HG02642 (cell line): ENCODE data around the gene NT5DC3.
A peak's percentile ranks its signal among the peaks of the same experiment; 100 is the strongest.

Source experiments
- ATAC-seq: cut with Tn5 transposase; IDR thresholded peaks from one replicate; pipeline ENCODE4 v1.9.1; 2021; ENCODE audit warnings: mild to moderate bottlenecking; ENCODE audit not compliant: unreplicated experiment, poor library complexity

Gene NT5DC3

GRCh38 chr12:103840876-103841689 lies at the start of gene NT5DC3:
Gene NT5DC3 (minus strand): TSS chr12:103841234. CDS start chr12:103841156, 78 bp downstream.
- ATAC-seq = peak; percentile 88

GRCh38 chr12:103887738-103888137 lies 46.7 kb upstream of the NT5DC3 start:
- ATAC-seq = no peak

GRCh38 chr12:103886195-103886797 lies 45.3 kb upstream of the NT5DC3 start:
- no peak for ATAC-seq

- ATAC-seq = no peak
Observed at GRCh38 chr12:103884316-103884715, 43.3 kb upstream of the NT5DC3 start.

- no peak for ATAC-seq
Observed at GRCh38 chr12:103883908-103884307, 42.9 kb upstream of the NT5DC3 start.

- peak; percentile 37 for ATAC-seq
Observed at GRCh38 chr12:103882861-103883596, 42.0 kb upstream of the NT5DC3 start.

GRCh38 chr12:103881261-103881660 lies 40.2 kb upstream of the NT5DC3 start:
- ATAC-seq = no peak

- peak; percentile 41 for ATAC-seq
Observed at GRCh38 chr12:103880299-103881142, 39.5 kb upstream of the NT5DC3 start.

- no peak for ATAC-seq
Observed at GRCh38 chr12:103879878-103880277, 38.8 kb upstream of the NT5DC3 start.

GRCh38 chr12:103879048-103879692 lies 38.1 kb upstream of the NT5DC3 start:
- ATAC-seq = no peak

GRCh38 chr12:103877934-103878510 lies 37.0 kb upstream of the NT5DC3 start:
- ATAC-seq = peak; percentile 62

- no peak for ATAC-seq
Observed at GRCh38 chr12:103877288-103877687, 36.3 kb upstream of the NT5DC3 start.

- no peak for ATAC-seq
Observed at GRCh38 chr12:103875666-103876065, 34.6 kb upstream of the NT5DC3 start.

- ATAC-seq = no peak
Observed at GRCh38 chr12:103868215-103868614, 27.2 kb upstream of the NT5DC3 start.

- ATAC-seq = no peak
Observed at GRCh38 chr12:103865151-103865730, 24.2 kb upstream of the NT5DC3 start.

- ATAC-seq = no peak
Observed at GRCh38 chr12:103864710-103865109, 23.7 kb upstream of the NT5DC3 start.

- ATAC-seq = no peak
Observed at GRCh38 chr12:103858953-103859601, 18.0 kb upstream of the NT5DC3 start.

GRCh38 chr12:103858335-103858734 lies 17.3 kb upstream of the NT5DC3 start:
- no peak for ATAC-seq

GRCh38 chr12:103857164-103857563 lies 16.1 kb upstream of the NT5DC3 start:
- ATAC-seq = no peak
